ENCODE measurements around the gene EFNB3. TPM values are rescaled to one million over a fixed set of nuclear protein-coding genes. Genes with fewer than 3 reads are reported as not detected.

Gene EFNB3
- total RNA-seq, 1 donor from 2014 or later: 6.4 TPM

DNA sequence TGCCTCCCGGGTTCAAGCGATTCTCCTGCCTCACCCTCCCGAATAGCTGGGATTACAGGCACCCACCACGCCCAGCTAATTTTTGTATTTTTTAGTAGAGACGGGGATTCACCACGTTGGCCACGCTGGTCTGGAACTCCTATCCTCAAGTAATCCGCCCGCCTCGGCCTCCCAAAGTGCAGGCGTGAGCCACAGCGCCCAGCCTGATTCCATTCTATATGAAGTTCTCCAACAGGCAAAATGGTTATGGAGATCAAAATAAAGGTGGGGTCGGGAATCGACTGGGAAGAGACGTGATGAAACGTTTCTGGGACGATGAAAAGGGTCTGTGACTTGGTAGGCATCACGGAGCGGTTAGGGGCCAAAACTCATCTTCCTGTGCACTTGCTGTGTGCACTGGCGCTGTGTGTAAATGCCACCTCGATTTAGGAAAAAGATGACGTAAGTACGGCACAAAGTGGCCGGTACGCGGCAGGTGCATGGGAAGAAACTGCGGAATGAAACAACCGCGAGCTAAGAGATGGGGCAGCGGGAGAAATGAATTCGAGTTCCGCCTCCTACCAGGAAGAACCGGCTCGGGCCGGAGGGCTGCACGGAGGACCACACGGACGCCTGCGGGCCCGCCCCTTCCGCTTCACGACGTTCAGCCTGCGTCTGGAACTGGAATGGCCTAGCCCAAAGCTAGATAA lies 19.3 kb upstream of the EFNB3 start:
- H3K27ac Mint-ChIP-seq (ENCODE audit: unreplicated experiment): peak overlapping the region; percentile 100
- H3K9me3 Mint-ChIP-seq (ENCODE audit: low read depth): no peaks in the 10 kb centered on the region
- peaks cover 1% of the 10 kb centered on the region for H3K36me3 Mint-ChIP-seq (ENCODE audit: low read depth)
- TF ChIP-seq, protein P1, sequence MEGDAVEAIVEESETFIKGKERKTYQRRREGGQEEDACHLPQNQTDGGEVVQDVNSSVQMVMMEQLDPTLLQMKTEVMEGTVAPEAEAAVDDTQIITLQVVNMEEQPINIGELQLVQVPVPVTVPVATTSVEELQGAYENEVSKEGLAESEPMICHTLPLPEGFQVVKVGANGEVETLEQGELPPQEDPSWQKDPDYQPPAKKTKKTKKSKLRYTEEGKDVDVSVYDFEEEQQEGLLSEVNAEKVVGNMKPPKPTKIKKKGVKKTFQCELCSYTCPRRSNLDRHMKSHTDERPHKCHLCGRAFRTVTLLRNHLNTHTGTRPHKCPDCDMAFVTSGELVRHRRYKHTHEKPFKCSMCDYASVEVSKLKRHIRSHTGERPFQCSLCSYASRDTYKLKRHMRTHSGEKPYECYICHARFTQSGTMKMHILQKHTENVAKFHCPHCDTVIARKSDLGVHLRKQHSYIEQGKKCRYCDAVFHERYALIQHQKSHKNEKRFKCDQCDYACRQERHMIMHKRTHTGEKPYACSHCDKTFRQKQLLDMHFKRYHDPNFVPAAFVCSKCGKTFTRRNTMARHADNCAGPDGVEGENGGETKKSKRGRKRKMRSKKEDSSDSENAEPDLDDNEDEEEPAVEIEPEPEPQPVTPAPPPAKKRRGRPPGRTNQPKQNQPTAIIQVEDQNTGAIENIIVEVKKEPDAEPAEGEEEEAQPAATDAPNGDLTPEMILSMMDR (IDR thresholded peaks at IDR 0.05): no peak
- no peak for DNase-seq (ENCODE audit: low spot score)
- H3K27me3 Mint-ChIP-seq (ENCODE audit: low read depth): no peaks in the 10 kb centered on the region
- H3K4me3 Mint-ChIP-seq (ENCODE audit: unreplicated experiment): peak overlapping the region; percentile 98
- H3K4me1 Mint-ChIP-seq (ENCODE audit: low read depth): peaks cover 26% of the 10 kb centered on the region

DNA sequence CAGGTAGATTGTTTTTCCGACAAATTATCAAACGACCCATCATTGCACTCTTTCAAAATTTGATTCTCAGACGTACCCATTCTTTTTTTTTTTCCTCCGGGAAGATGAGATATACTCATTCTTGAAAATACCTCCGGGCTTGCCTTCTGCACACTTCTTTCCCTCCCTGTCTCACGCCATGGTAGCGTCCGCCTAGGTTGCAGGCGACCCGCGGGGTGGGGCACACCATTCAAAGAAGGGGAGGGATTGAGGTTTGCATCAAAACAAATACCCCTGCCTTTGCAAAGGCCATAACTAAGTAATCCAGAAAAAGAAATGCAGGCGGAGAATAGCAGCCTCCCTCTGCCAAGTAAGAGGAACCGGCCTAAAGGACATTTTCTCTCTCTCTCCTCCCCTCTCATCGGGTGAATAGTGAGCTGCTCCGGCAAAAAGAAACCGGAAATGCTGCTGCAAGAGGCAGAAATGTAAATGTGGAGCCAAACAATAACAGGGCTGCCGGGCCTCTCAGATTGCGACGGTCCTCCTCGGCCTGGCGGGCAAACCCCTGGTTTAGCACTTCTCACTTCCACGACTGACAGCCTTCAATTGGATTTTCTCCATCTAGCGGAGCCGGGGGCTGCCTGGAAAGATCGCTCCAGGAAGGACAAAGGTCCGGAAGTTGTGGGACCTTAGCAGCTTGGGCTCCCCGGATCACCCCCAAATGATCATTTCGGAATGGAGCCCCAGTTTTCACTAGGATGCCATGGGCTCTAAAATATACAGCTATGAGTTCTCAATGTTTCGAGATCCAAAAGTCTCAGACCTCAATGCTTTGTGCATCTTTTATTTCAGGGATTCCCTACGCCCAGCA lies 18.6 kb upstream of the EFNB3 start:
- H3K9me3 Mint-ChIP-seq (ENCODE audit: low read depth): no peaks in the 10 kb centered on the region

DNA sequence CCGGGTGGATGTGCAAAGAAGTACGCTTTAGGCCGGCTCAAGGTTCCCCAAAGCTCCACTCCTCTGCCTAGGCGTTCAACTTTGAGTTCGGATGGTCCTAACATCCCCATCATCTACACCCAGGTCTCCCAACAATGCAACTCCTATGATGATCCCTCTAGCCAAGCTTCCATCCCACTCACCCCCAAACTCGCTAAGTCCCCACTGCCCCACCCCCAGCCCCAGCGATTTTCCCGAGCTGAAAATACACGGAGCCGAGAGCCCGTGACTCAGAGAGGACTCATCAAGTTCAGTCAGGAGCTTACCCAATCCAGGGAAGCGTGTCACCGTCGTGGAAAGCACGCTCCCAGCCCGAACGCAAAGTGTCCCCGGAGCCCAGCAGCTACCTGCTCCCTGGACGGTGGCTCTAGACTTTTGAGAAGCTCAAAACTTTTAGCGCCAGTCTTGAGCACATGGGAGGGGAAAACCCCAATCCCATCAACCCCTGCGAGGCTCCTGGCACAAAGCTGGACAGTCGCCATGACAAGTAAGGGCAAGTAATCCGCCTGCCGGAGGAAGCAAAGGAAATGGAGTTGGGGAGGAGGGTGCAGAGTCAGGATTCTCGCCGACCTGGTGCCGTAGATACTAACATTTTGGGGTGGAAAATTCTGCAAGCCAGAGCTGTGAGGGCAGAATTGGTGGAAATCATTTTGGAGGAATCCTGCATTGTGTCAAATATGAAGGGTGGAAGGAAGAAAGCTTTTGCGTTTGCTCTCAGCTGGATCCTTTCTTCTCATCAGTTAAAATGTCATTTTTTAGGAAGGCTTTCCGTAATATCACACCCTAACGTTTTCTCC lies 17.7 kb upstream of the EFNB3 start, which contains the start of gene TP53:
TSS of gene TP53 (minus strand) at position 419 of the 836 bp plus-strand sequence. CDS start 10,896 bp downstream, outside the sequence.
- Mint-ChIP-seq H3K27ac (ENCODE audit: unreplicated experiment) (peak within 1 kb of the TSS; percentile 100), H3K36me3 (ENCODE audit: low read depth) (peaks cover 3% of the 10 kb centered on the region), H3K4me1 (ENCODE audit: low read depth) (peaks cover 26% of the 10 kb centered on the region), H3K27me3 (ENCODE audit: low read depth) (no peaks in the 10 kb centered on the region), H3K4me3 (ENCODE audit: unreplicated experiment) (peak within 1 kb of the TSS; percentile 98), H3K9me3 (ENCODE audit: low read depth) (no peaks in the 10 kb centered on the region)
- TF ChIP-seq, protein P1 (IDR thresholded peaks at IDR 0.05): no peak
- no peak for DNase-seq (ENCODE audit: low spot score)

More for the DNA sequence above, 18.6 kb upstream of the EFNB3 start:
- Mint-ChIP-seq H3K36me3 (ENCODE audit: low read depth) (peaks cover 3% of the 10 kb centered on the region), H3K4me3 (ENCODE audit: unreplicated experiment) (peak overlapping the region; percentile 98), H3K27me3 (ENCODE audit: low read depth) (no peaks in the 10 kb centered on the region), H3K27ac (ENCODE audit: unreplicated experiment) (peak overlapping the region; percentile 100), H3K4me1 (ENCODE audit: low read depth) (peaks cover 26% of the 10 kb centered on the region)
- TF ChIP-seq, protein P1 (IDR thresholded peaks at IDR 0.05): no peak
- DNase-seq (ENCODE audit: low spot score): no peak

DNA sequence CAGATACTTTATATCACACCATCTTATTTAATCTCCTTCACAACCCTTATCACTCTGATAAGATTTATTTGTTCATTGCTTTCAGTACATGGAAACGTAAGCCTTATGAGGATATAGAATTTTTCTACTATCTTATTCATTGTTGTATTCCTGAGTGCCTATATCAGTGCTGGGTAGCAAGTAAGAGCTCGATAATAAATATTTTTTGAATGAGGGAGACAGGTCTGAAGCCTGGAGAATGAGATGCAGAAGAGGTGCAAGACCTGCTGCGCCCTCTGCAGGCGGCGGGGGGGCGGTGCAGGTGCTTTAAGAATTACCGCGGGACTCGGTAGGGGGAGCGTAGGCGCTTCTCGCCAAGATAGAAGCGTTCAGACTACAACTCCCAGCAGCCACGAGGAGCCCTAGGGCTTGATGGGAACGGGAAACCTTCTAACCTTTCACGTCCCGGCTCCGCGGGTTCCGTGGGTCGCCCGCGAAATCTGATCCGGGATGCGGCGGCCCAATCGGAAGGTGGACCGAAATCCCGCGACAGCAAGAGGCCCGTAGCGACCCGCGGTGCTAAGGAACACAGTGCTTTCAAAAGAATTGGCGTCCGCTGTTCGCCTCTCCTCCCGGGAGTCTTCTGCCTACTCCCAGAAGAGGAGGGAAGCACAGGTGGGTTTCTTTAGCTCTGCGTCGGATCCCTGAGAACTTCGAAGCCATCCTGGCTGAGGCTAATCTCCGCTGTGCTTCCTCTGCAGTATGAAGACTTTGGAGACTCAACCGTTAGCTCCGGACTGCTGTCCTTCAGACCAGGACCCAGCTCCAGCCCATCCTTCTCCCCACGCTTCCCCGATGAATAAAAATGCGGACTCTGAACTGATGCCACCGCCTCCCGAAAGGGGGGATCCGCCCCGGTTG lies 16.8 kb upstream of the EFNB3 start, which contains the start of gene WRAP53:
TSS of gene WRAP53 (plus strand) at position 570 of the 900 bp plus-strand sequence. CDS start at position 742, 172 bp downstream.
- Mint-ChIP-seq H3K27ac (ENCODE audit: unreplicated experiment) (peak within 1 kb of the TSS; percentile 100), H3K4me3 (ENCODE audit: unreplicated experiment) (peak within 1 kb of the TSS; percentile 98), H3K27me3 (ENCODE audit: low read depth) (no peaks in the 10 kb centered on the region), H3K4me1 (ENCODE audit: low read depth) (peaks cover 26% of the 10 kb centered on the region), H3K36me3 (ENCODE audit: low read depth) (peaks cover 6% of the 10 kb centered on the region), H3K9me3 (ENCODE audit: low read depth) (no peaks in the 10 kb centered on the region)
- TF ChIP-seq, protein P1 (IDR thresholded peaks at IDR 0.05): peak; percentile 99
- DNase-seq (ENCODE audit: low spot score): peak; percentile 98
